Peyer's patch (tissue), 4 donors: ENCODE results near the gene GPR160. TPM values are rescaled to one million over a fixed set of nuclear protein-coding genes. Genes with fewer than 3 reads are reported as not detected.

ENCODE experiments used
- DNase-seq, 3 donors: peaks; one replicate each; pipeline ENCODE4 v3.0.0-alpha.2; 2017 to 2019
- H3K27ac ChIP-seq, 4 donors: fragments of 200-600 bp; sonication (generic); one replicate each; pipeline ENCODE4 v1.5.1; 2016 to 2019
- H3K27me3 ChIP-seq, 2 donors: fragments of 200-600 bp; sonication (generic); one replicate each; pipeline ENCODE4 v1.5.1; 2019
- H3K36me3 ChIP-seq, 3 donors: fragments of 200-600 bp; sonication (generic); one replicate each; pipeline ENCODE4 v1.5.1; 2016 to 2019
- H3K4me1 ChIP-seq, 4 donors: fragments of 200-600 bp; sonication (generic); one replicate each; pipeline ENCODE4 v1.5.1; 2016 to 2019
- H3K4me3 ChIP-seq, 4 donors: fragments of 200-600 bp; sonication (generic); 1 replicate in 3 of 4; 2 replicates in 1 of 4; pipeline ENCODE4 v1.5.1; 2016 to 2019; ENCODE audit warnings: mild to moderate bottlenecking in 1 of 4
- H3K9me3 ChIP-seq, 4 donors: fragments of 200-600 bp; sonication (generic); one replicate each; pipeline ENCODE4 v1.5.1; 2016 to 2019; ENCODE audit warnings: mild to moderate bottlenecking in 1 of 4
- CTCF ChIP-seq, 6 experiments: fragments of 450-650 bp in 4 of 6; fragments of 200-600 bp in 2 of 6; sonication (generic) in 1 of 6; IDR thresholded peaks; one replicate each; pipeline ENCODE4 v1.5.1; 2017 to 2019; ENCODE audit warnings: antibody characterized with exemption in 6 of 6, mild to moderate bottlenecking in 3 of 6, moderate library complexity in 1 of 6
- POLR2A ChIP-seq, 2 donors: fragments of 450-650 bp; IDR thresholded peaks; one replicate each; pipeline ENCODE4 v1.5.1; 2017; ENCODE audit warnings: antibody characterized with exemption in 2 of 2, mild to moderate bottlenecking in 2 of 2, moderate library complexity in 2 of 2
- total RNA-seq, 4 donors: library from RNA; depleted of rRNA; stranded (reverse); fragments of >200 nt; gene quantifications; one replicate each; pipeline ENCODE4 v1.1.0, GENCODE V29; 2016

The GPR160 gene
- total RNA-seq, 4 donors from 2014 or later, result 144 to 231 (median 203) TPM

- H3K36me3 ChIP-seq, result no peaks in the 10 kb centered on the region
- no peak for TF ChIP-seq CTCF (IDR thresholded peaks at IDR 0.05)
- TF ChIP-seq POLR2A (IDR thresholded peaks at IDR 0.05), result no peak
- H3K9me3 ChIP-seq, result no peaks in the 10 kb centered on the region
- peak in 2 of 3 donors; percentile 52 to 61 for DNase-seq
- H3K4me1 ChIP-seq, result peaks cover 0 to 43% (median 3%) of the 10 kb centered on the region in 4 donors
- peak overlapping the region in 2 of 4 donors; percentile 2 to 28 for H3K4me3 ChIP-seq
- H3K27ac ChIP-seq, result peak overlapping the region; percentile 67 to 79 (median 71)
- no peaks in the 10 kb centered on the region for H3K27me3 ChIP-seq
Measured at GRCh38 chr3:170044795-170045244, 7.0 kb downstream of the GPR160 start.

GRCh38 chr3:170046269-170047132 lies 8.7 kb downstream of the GPR160 start:
- H3K4me3 ChIP-seq, result peak overlapping the region in 2 of 4 donors; percentile 20 to 23
- no peaks in the 10 kb centered on the region for H3K36me3 ChIP-seq
- H3K4me1 ChIP-seq, result peaks cover 0 to 39% (median 3%) of the 10 kb centered on the region in 4 donors
- H3K27me3 ChIP-seq, result no peaks in the 10 kb centered on the region
- no peaks in the 10 kb centered on the region for H3K9me3 ChIP-seq
- H3K27ac ChIP-seq, result peak overlapping the region in 3 of 4 donors; percentile 68 to 90 (median 79)
- DNase-seq, result no peak
- no peak for TF ChIP-seq CTCF (IDR thresholded peaks at IDR 0.05)
- TF ChIP-seq POLR2A (IDR thresholded peaks at IDR 0.05), result no peak

- TF ChIP-seq POLR2A (IDR thresholded peaks at IDR 0.05), result no peak
- no peak for TF ChIP-seq CTCF (IDR thresholded peaks at IDR 0.05)
- Histone ChIP-seq H3K27me3 (no peaks in the 10 kb centered on the region), H3K36me3 (no peaks in the 10 kb centered on the region), H3K27ac (peak overlapping the region in 3 of 4 donors; percentile 4 to 90 (median 79)), H3K9me3 (no peaks in the 10 kb centered on the region), H3K4me3 (peak overlapping the region in 1 of 4 donors; percentile 0), H3K4me1 (peaks cover 0 to 39% (median 3%) of the 10 kb centered on the region in 4 donors)
- no peak for DNase-seq
Measured at GRCh38 chr3:170047133-170047404, 9.3 kb downstream of the GPR160 start.

- H3K36me3 ChIP-seq, result no peaks in the 10 kb centered on the region
- no peak for TF ChIP-seq POLR2A (IDR thresholded peaks at IDR 0.05)
- TF ChIP-seq CTCF (IDR thresholded peaks at IDR 0.05), result no peak
- H3K27ac ChIP-seq, result peak overlapping the region in 3 of 4 donors; percentile 30 to 81 (median 57)
- H3K27me3 ChIP-seq, result no peaks in the 10 kb centered on the region
- DNase-seq, result peak in 2 of 3 donors; percentile 61 to 67
- H3K4me1 ChIP-seq, result peaks cover 0 to 34% (median 3%) of the 10 kb centered on the region in 4 donors
- H3K9me3 ChIP-seq, result no peaks in the 10 kb centered on the region
- no peak overlapping the region for H3K4me3 ChIP-seq
Measured at GRCh38 chr3:170049146-170050000, 11.6 kb downstream of the GPR160 start.

GRCh38 chr3:170050753-170051152 lies 13.0 kb downstream of the GPR160 start:
- H3K4me3 ChIP-seq, result no peak overlapping the region
- peaks cover 0 to 27% (median 3%) of the 10 kb centered on the region in 4 donors for H3K4me1 ChIP-seq
- TF ChIP-seq POLR2A (IDR thresholded peaks at IDR 0.05), result no peak
- no peak for TF ChIP-seq CTCF (IDR thresholded peaks at IDR 0.05)
- H3K27me3 ChIP-seq, result no peaks in the 10 kb centered on the region
- H3K27ac ChIP-seq, result peak overlapping the region in 1 of 4 donors; percentile 81
- H3K36me3 ChIP-seq, result no peaks in the 10 kb centered on the region
- no peaks in the 10 kb centered on the region for H3K9me3 ChIP-seq
- no peak for DNase-seq
